ENCODE measurements around the gene PIM1. TPM values are rescaled to one million over a fixed set of nuclear protein-coding genes. Genes with fewer than 3 reads are reported as not detected.
"Not testable (repeated sequence)": the region's sequence is repeated elsewhere in the genome, so short reads cannot be mapped to it uniquely, and the experiment has no call there.

Gene PIM1
- total and polyA plus RNA-seq, 10 donors = 22.1 to 176 (median 59.3) TPM

- Histone ChIP-seq H3K27me3 (replicated peaks in 1 of 7) (peaks cover 0 to 9% (median 0%) of the 10 kb centered on the region in 7 donors), H3K36me3 (no peaks in the 10 kb centered on the region), H3K9me3 (no peaks in the 10 kb centered on the region), H3K4me1 (peaks cover 0 to 37% (median 22%) of the 10 kb centered on the region in 6 donors), H3K27ac (no peak overlapping the region), H3K4me3 (no peak overlapping the region)
- TF ChIP-seq POLR2A (IDR thresholded peaks at IDR 0.05) = no peak
- no peak for TF ChIP-seq CTCF (IDR thresholded peaks at IDR 0.05 in 8 of 11, conservative IDR thresholded peaks at IDR 0.05 in 3 of 11)
- TF ChIP-seq POLR2AphosphoS5 (IDR thresholded peaks at IDR 0.05) = no peak
- no peak for DNase-seq
- WGBS, 5 donors = 94 to 100% (median 97%) methylated on average over 1 of the region's 1 CpG
- intact Hi-C loops (cut with DNase I; ENCODE audit: low total_unique reads) = no loop called here
Measured at GRCh38 chr6:37126961-37127616, 42.9 kb upstream of the PIM1 start.

GRCh38 chr6:37127961-37128862 lies 41.7 kb upstream of the PIM1 start:
- no peaks in the 10 kb centered on the region for H3K9me3 ChIP-seq
- DNase-seq = no peak
- intact Hi-C loops (cut with DNase I; ENCODE audit: low total_unique reads) = no loop called here
- WGBS, 5 donors = 73 to 87% (median 82%) methylated on average over 8 of the region's 8 CpGs
- no peak overlapping the region for H3K4me3 ChIP-seq
- H3K27me3 ChIP-seq (replicated peaks in 1 of 7) = peaks cover 0 to 9% (median 0%) of the 10 kb centered on the region in 7 donors
- TF ChIP-seq POLR2AphosphoS5 (IDR thresholded peaks at IDR 0.05) (no peak), CTCF (IDR thresholded peaks at IDR 0.05 in 8 of 11, conservative IDR thresholded peaks at IDR 0.05 in 3 of 11) (no peak), POLR2A (IDR thresholded peaks at IDR 0.05) (no peak)
- H3K36me3 ChIP-seq = no peaks in the 10 kb centered on the region
- H3K27ac ChIP-seq = no peak overlapping the region
- peaks cover 0 to 37% (median 22%) of the 10 kb centered on the region in 6 donors for H3K4me1 ChIP-seq

- WGBS, 5 donors = 92 to 97% (median 95%) methylated on average over 12 of the region's 12 CpGs
- H3K4me3 ChIP-seq; H3K27me3 ChIP-seq (replicated peaks in 1 of 7); intact Hi-C loops (cut with DNase I; ENCODE audit: low total_unique reads); H3K9me3 ChIP-seq; DNase-seq; H3K27ac ChIP-seq; H3K36me3 ChIP-seq: not testable (repeated sequence)
- H3K4me1 ChIP-seq = peaks cover 0 to 43% (median 23%) of the 10 kb centered on the region in 6 donors
Measured at GRCh38 chr6:37128863-37129443, 41.0 kb upstream of the PIM1 start.

- intact Hi-C loops (cut with DNase I; ENCODE audit: low total_unique reads) = no loop called here
- H3K9me3 ChIP-seq = no peaks in the 10 kb centered on the region
- no peak overlapping the region for H3K27ac ChIP-seq
- H3K36me3 ChIP-seq = no peaks in the 10 kb centered on the region
- H3K4me3 ChIP-seq = no peak overlapping the region
- H3K27me3 ChIP-seq (replicated peaks in 1 of 7) = peaks cover 0 to 9% (median 0%) of the 10 kb centered on the region in 7 donors
- H3K4me1 ChIP-seq = peaks cover 0 to 50% (median 29%) of the 10 kb centered on the region in 6 donors
- no peak for TF ChIP-seq CTCF (IDR thresholded peaks at IDR 0.05 in 8 of 11, conservative IDR thresholded peaks at IDR 0.05 in 3 of 11)
- no peak for TF ChIP-seq POLR2A (IDR thresholded peaks at IDR 0.05)
- TF ChIP-seq POLR2AphosphoS5 (IDR thresholded peaks at IDR 0.05) = no peak
- no peak for DNase-seq
- 69 to 88% (median 81%) methylated on average over 5 of the region's 5 CpGs for WGBS, 5 donors
Measured at GRCh38 chr6:37129566-37129965, 40.4 kb upstream of the PIM1 start.
